WTC11 (cell line): ENCODE measurements around the gene SKP2. TPM values are rescaled to one million over a fixed set of nuclear protein-coding genes. Genes with fewer than 3 reads are reported as not detected.
A peak's percentile ranks its signal among the peaks of the same experiment; 100 is the strongest.

Experiments
- ATAC-seq: fragments of 200-7000 bp; cut with Tn5 transposase; 2 replicates; pipeline ENCODE4 v1.10.0; 2021; ENCODE audit warnings: mild to moderate bottlenecking, moderate library complexity
- CTCF ChIA-PET: fragments of 300-600 bp; sonication (Branson Sonifier 250); formaldehyde crosslinking; loops from one replicate; lab custom pipeline; 2021; ENCODE audit warnings: antibody characterized with exemption; lab: Charles Lee
- POLR2A ChIA-PET: fragments of 350-600 bp; sonication (Branson Sonifier 250); formaldehyde crosslinking; loops from one replicate; lab custom pipeline; 2021; ENCODE audit warnings: antibody characterized with exemption; lab: Charles Lee
- DNase-seq: peaks from one replicate; pipeline ENCODE4 v3.0.0; 2021; ENCODE audit warnings: low spot score
- H3K27ac Mint-ChIP-seq: 2 replicates; pipeline ENCODE4 v1.8.0; 2021; ENCODE audit warnings: mixed read lengths
- H3K27me3 Mint-ChIP-seq: 2 replicates; pipeline ENCODE4 v1.8.0; 2021; ENCODE audit warnings: low read depth, mild to moderate bottlenecking, moderate library complexity, mixed read lengths
- H3K36me3 Mint-ChIP-seq: 2 replicates; pipeline ENCODE4 v1.8.0; 2021; ENCODE audit warnings: mixed read lengths
- H3K4me1 Mint-ChIP-seq: 2 replicates; pipeline ENCODE4 v1.8.0; 2022; ENCODE audit warnings: mixed read lengths
- H3K4me3 Mint-ChIP-seq: 2 replicates; pipeline ENCODE4 v1.8.0; 2021; ENCODE audit warnings: mild to moderate bottlenecking, moderate library complexity, mixed read lengths
- H3K9me3 Mint-ChIP-seq: 2 replicates; pipeline ENCODE4 v1.8.0; 2021; ENCODE audit warnings: mixed read lengths
- CREB1 ChIP-seq: sonication (generic); formaldehyde crosslinking; IDR thresholded peaks from 2 replicates; pipeline ENCODE4 v1.8.0; 2023; ENCODE audit warnings: mild to moderate bottlenecking, missing genetic modification reagents
- FOXK1 ChIP-seq: sonication (generic); formaldehyde crosslinking; IDR thresholded peaks from 2 replicates; pipeline ENCODE4 v1.8.0; 2022; ENCODE audit warnings: mild to moderate bottlenecking, moderate library complexity, missing genetic modification reagents
- GABPB1 ChIP-seq: sonication (generic); formaldehyde crosslinking; IDR thresholded peaks from 2 replicates; pipeline ENCODE4 v1.8.1; 2023; ENCODE audit warnings: mild to moderate bottlenecking, missing genetic modification reagents
- HMGA2 ChIP-seq: fragments of 250-450 bp; sonication (Bioruptor Pico); IDR thresholded peaks from 2 replicates; pipeline ENCODE4 v1.4.0; 2021; ENCODE audit warnings: mild to moderate bottlenecking, moderate library complexity
- NFATC4 ChIP-seq: fragments of 250-450 bp; sonication (Bioruptor Pico); IDR thresholded peaks from 2 replicates; pipeline ENCODE4 v1.9.0; 2021; ENCODE audit warnings: mild to moderate bottlenecking
- OVOL2 ChIP-seq: fragments of 250-450 bp; sonication (Bioruptor Pico); IDR thresholded peaks from 2 replicates; pipeline ENCODE4 v1.9.0; 2021; ENCODE audit warnings: mild to moderate bottlenecking, borderline replicate concordance
- SMAD3 ChIP-seq: sonication (generic); formaldehyde crosslinking; IDR thresholded peaks from 2 replicates; pipeline ENCODE4 v1.8.0; 2022; ENCODE audit warnings: missing genetic modification reagents, mild to moderate bottlenecking, borderline replicate concordance
- SP1 ChIP-seq: sonication (generic); formaldehyde crosslinking; conservative IDR thresholded peaks from 2 replicates; pipeline ENCODE4 v1.8.1; 2022; ENCODE audit warnings: missing genetic modification reagents
- TP53 ChIP-seq: sonication (generic); formaldehyde crosslinking; IDR thresholded peaks from 2 replicates; pipeline ENCODE4 v1.8.1; 2023; ENCODE audit warnings: mild to moderate bottlenecking, missing genetic modification reagents
- ZNF121 ChIP-seq: sonication (generic); formaldehyde crosslinking; IDR thresholded peaks from 2 replicates; pipeline ENCODE4 v1.8.0; 2023; ENCODE audit warnings: missing genetic modification reagents
- ZNF219 ChIP-seq: sonication (generic); formaldehyde crosslinking; IDR thresholded peaks from 2 replicates; pipeline ENCODE4 v1.8.0; 2023; ENCODE audit warnings: missing genetic modification reagents, mild to moderate bottlenecking, borderline replicate concordance
- ZNF416 ChIP-seq: fragments of 250-450 bp; sonication (Bioruptor Pico); IDR thresholded peaks from 2 replicates; pipeline ENCODE4 v1.9.0; 2021; ENCODE audit warnings: mild to moderate bottlenecking, inconsistent platforms
- total RNA-seq: library from RNA; stranded (reverse); gene quantifications from 3 replicates; pipeline ENCODE4 v1.2.3, GENCODE V29; 2021
- TF ChIP-seq, protein P1 (sequence below): sonication (generic); formaldehyde crosslinking; IDR thresholded peaks from 2 replicates; pipeline ENCODE4 v1.8.1; 2023; ENCODE audit warnings: mild to moderate bottlenecking, missing genetic modification reagents, borderline replicate concordance
- TF ChIP-seq, protein P2 (sequence below): fragments of 250-450 bp; sonication (Bioruptor Pico); IDR thresholded peaks from 2 replicates; pipeline ENCODE4 v1.9.0; 2021; ENCODE audit warnings: mild to moderate bottlenecking
- TF ChIP-seq, protein P3 (sequence below): sonication (generic); formaldehyde crosslinking; IDR thresholded peaks from 2 replicates; pipeline ENCODE4 v1.8.0; 2022; ENCODE audit warnings: mild to moderate bottlenecking, missing genetic modification reagents
- TF ChIP-seq, protein P4 (sequence below): fragments of 250-450 bp; sonication (Bioruptor Pico); IDR thresholded peaks from 2 replicates; pipeline ENCODE4 v1.8.0; 2021; ENCODE audit warnings: mild to moderate bottlenecking
- TF ChIP-seq, protein P5 (sequence below): sonication (generic); formaldehyde crosslinking; IDR thresholded peaks from 2 replicates; pipeline ENCODE4 v1.8.1; 2022; ENCODE audit warnings: mild to moderate bottlenecking, missing genetic modification reagents, moderate library complexity, borderline replicate concordance
- TF ChIP-seq, protein P6 (sequence below): sonication (generic); formaldehyde crosslinking; IDR thresholded peaks from 2 replicates; pipeline ENCODE4 v1.8.0; 2023; ENCODE audit warnings: mild to moderate bottlenecking, missing genetic modification reagents

SKP2 gene
- total RNA-seq, 1 experiment from 2014 or later: 68.0 TPM

DNA sequence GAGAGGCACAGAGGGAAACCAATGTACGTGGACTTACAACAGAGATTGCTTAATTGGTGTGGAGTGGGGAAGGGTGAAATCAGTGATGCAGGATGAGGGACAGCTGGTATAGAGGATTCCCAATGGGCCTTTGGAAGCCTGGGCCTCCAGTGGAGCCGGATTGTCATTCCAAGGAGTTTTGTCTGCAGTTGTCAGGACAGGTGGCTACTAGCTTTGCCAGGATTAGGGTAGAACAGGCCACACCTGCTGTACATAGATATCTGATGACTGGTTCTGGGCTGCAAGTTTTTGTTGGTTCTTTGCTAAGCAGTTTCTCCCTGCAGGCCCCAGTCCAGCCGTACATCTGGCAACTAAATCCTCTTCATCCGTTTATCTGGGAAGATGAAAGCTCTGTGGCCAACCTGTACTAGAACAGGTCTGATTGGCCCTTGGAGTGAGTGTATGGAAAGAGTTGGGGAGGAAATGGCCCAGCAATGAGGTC lies 4.2 kb downstream of the SKP2 start:
- DNase-seq: no peak
- Mint-ChIP-seq H3K4me3 (no peak overlapping the region), H3K27ac (peak overlapping the region; percentile 15; the same call in 1 of the 2 replicates), H3K27me3 (no peaks in the 10 kb centered on the region), H3K36me3 (peaks cover 31% of the 10 kb centered on the region), H3K4me1 (peaks cover 5% of the 10 kb centered on the region), H3K9me3 (no peaks in the 10 kb centered on the region)
- TF ChIP-seq SP1 (CRISPR knock-in tag) (no peak), TP53 (CRISPR knock-in tag) (no peak), OVOL2 (no peak), ZNF219 (CRISPR knock-in tag) (no peak), FOXK1 (CRISPR knock-in tag) (no peak)
- TF ChIP-seq, protein P1, sequence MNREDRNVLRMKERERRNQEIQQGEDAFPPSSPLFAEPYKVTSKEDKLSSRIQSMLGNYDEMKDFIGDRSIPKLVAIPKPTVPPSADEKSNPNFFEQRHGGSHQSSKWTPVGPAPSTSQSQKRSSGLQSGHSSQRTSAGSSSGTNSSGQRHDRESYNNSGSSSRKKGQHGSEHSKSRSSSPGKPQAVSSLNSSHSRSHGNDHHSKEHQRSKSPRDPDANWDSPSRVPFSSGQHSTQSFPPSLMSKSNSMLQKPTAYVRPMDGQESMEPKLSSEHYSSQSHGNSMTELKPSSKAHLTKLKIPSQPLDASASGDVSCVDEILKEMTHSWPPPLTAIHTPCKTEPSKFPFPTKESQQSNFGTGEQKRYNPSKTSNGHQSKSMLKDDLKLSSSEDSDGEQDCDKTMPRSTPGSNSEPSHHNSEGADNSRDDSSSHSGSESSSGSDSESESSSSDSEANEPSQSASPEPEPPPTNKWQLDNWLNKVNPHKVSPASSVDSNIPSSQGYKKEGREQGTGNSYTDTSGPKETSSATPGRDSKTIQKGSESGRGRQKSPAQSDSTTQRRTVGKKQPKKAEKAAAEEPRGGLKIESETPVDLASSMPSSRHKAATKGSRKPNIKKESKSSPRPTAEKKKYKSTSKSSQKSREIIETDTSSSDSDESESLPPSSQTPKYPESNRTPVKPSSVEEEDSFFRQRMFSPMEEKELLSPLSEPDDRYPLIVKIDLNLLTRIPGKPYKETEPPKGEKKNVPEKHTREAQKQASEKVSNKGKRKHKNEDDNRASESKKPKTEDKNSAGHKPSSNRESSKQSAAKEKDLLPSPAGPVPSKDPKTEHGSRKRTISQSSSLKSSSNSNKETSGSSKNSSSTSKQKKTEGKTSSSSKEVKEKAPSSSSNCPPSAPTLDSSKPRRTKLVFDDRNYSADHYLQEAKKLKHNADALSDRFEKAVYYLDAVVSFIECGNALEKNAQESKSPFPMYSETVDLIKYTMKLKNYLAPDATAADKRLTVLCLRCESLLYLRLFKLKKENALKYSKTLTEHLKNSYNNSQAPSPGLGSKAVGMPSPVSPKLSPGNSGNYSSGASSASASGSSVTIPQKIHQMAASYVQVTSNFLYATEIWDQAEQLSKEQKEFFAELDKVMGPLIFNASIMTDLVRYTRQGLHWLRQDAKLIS (CRISPR knock-in tag): no peak
- TF ChIP-seq, protein P2, sequence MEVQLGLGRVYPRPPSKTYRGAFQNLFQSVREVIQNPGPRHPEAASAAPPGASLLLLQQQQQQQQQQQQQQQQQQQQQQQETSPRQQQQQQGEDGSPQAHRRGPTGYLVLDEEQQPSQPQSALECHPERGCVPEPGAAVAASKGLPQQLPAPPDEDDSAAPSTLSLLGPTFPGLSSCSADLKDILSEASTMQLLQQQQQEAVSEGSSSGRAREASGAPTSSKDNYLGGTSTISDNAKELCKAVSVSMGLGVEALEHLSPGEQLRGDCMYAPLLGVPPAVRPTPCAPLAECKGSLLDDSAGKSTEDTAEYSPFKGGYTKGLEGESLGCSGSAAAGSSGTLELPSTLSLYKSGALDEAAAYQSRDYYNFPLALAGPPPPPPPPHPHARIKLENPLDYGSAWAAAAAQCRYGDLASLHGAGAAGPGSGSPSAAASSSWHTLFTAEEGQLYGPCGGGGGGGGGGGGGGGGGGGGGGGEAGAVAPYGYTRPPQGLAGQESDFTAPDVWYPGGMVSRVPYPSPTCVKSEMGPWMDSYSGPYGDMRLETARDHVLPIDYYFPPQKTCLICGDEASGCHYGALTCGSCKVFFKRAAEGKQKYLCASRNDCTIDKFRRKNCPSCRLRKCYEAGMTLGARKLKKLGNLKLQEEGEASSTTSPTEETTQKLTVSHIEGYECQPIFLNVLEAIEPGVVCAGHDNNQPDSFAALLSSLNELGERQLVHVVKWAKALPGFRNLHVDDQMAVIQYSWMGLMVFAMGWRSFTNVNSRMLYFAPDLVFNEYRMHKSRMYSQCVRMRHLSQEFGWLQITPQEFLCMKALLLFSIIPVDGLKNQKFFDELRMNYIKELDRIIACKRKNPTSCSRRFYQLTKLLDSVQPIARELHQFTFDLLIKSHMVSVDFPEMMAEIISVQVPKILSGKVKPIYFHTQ: no peak
- TF ChIP-seq, protein P3, sequence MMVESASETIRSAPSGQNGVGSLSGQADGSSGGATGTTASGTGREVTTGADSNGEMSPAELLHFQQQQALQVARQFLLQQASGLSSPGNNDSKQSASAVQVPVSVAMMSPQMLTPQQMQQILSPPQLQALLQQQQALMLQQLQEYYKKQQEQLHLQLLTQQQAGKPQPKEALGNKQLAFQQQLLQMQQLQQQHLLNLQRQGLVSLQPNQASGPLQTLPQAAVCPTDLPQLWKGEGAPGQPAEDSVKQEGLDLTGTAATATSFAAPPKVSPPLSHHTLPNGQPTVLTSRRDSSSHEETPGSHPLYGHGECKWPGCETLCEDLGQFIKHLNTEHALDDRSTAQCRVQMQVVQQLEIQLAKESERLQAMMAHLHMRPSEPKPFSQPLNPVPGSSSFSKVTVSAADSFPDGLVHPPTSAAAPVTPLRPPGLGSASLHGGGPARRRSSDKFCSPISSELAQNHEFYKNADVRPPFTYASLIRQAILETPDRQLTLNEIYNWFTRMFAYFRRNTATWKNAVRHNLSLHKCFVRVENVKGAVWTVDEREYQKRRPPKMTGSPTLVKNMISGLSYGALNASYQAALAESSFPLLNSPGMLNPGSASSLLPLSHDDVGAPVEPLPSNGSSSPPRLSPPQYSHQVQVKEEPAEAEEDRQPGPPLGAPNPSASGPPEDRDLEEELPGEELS (CRISPR knock-in tag): no peak
- ATAC-seq: no peak
- CTCF ChIA-PET: interaction anchor here (1.4 kb wide), 1 partner anchor 77 kb away, joined by 3 read pairs; no protein-coding TSS in a partner anchor
- POLR2A ChIA-PET: no interaction called here

DNA sequence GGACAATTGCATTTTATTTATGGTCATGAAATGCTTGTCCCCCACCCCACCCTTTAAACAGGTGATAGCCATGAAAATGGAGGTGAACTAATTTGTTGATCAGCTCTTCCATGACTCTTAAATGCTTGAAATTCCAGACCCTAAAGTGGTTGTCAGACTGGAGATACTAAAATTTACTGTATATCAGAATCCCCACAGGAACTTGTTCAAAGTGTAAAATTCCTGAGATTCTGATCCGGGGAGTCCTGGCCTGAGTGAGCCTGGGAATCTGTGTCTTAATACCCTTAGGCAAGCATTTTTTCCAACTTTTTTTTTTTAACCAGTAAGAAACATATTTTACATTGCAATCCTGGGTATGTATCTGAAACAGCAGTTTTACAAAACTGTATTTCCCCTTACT lies 4.7 kb downstream of the SKP2 start:
- DNase-seq (no peak), ATAC-seq (no peak)
- Mint-ChIP-seq H3K36me3 (peaks cover 36% of the 10 kb centered on the region), H3K27ac (0 out of 2 replicates have a peak overlapping the region, but pooled peaks have one; percentile 15), H3K9me3 (no peaks in the 10 kb centered on the region), H3K4me1 (peaks cover 5% of the 10 kb centered on the region), H3K27me3 (no peaks in the 10 kb centered on the region), H3K4me3 (no peak overlapping the region)
- TF ChIP-seq, protein P4, sequence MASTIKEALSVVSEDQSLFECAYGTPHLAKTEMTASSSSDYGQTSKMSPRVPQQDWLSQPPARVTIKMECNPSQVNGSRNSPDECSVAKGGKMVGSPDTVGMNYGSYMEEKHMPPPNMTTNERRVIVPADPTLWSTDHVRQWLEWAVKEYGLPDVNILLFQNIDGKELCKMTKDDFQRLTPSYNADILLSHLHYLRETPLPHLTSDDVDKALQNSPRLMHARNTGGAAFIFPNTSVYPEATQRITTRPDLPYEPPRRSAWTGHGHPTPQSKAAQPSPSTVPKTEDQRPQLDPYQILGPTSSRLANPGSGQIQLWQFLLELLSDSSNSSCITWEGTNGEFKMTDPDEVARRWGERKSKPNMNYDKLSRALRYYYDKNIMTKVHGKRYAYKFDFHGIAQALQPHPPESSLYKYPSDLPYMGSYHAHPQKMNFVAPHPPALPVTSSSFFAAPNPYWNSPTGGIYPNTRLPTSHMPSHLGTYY (CRISPR knock-in tag): no peak
- TF ChIP-seq NFATC4 (CRISPR knock-in tag): no peak
- TF ChIP-seq, protein P5, sequence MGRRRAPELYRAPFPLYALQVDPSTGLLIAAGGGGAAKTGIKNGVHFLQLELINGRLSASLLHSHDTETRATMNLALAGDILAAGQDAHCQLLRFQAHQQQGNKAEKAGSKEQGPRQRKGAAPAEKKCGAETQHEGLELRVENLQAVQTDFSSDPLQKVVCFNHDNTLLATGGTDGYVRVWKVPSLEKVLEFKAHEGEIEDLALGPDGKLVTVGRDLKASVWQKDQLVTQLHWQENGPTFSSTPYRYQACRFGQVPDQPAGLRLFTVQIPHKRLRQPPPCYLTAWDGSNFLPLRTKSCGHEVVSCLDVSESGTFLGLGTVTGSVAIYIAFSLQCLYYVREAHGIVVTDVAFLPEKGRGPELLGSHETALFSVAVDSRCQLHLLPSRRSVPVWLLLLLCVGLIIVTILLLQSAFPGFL (CRISPR knock-in tag): no peak
- TF ChIP-seq ZNF121 (CRISPR knock-in tag): no peak
- TF ChIP-seq SMAD3 (CRISPR knock-in tag): no peak
- TF ChIP-seq GABPB1 (CRISPR knock-in tag): no peak
- no peak for TF ChIP-seq CREB1 (CRISPR knock-in tag)
- TF ChIP-seq, protein P3 (CRISPR knock-in tag): no peak
- TF ChIP-seq HMGA2: no peak
- TF ChIP-seq, protein P6, sequence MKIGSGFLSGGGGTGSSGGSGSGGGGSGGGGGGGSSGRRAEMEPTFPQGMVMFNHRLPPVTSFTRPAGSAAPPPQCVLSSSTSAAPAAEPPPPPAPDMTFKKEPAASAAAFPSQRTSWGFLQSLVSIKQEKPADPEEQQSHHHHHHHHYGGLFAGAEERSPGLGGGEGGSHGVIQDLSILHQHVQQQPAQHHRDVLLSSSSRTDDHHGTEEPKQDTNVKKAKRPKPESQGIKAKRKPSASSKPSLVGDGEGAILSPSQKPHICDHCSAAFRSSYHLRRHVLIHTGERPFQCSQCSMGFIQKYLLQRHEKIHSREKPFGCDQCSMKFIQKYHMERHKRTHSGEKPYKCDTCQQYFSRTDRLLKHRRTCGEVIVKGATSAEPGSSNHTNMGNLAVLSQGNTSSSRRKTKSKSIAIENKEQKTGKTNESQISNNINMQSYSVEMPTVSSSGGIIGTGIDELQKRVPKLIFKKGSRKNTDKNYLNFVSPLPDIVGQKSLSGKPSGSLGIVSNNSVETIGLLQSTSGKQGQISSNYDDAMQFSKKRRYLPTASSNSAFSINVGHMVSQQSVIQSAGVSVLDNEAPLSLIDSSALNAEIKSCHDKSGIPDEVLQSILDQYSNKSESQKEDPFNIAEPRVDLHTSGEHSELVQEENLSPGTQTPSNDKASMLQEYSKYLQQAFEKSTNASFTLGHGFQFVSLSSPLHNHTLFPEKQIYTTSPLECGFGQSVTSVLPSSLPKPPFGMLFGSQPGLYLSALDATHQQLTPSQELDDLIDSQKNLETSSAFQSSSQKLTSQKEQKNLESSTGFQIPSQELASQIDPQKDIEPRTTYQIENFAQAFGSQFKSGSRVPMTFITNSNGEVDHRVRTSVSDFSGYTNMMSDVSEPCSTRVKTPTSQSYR (CRISPR knock-in tag): no peak
- TF ChIP-seq ZNF416 (CRISPR knock-in tag): no peak
- ChIA-PET POLR2A (no interaction called here), CTCF (interaction anchor here (1.4 kb wide), 1 partner anchor 78 kb away, joined by 3 read pairs; no protein-coding TSS in a partner anchor)
